GM21515 (cell line): ENCODE data around the gene PHAF1.

Experiments used
- ATAC-seq: cut with Tn5 transposase; IDR thresholded peaks from one replicate; pipeline ENCODE4 v1.9.1; 2021; ENCODE audit not compliant: unreplicated experiment

PHAF1 gene

DNA sequence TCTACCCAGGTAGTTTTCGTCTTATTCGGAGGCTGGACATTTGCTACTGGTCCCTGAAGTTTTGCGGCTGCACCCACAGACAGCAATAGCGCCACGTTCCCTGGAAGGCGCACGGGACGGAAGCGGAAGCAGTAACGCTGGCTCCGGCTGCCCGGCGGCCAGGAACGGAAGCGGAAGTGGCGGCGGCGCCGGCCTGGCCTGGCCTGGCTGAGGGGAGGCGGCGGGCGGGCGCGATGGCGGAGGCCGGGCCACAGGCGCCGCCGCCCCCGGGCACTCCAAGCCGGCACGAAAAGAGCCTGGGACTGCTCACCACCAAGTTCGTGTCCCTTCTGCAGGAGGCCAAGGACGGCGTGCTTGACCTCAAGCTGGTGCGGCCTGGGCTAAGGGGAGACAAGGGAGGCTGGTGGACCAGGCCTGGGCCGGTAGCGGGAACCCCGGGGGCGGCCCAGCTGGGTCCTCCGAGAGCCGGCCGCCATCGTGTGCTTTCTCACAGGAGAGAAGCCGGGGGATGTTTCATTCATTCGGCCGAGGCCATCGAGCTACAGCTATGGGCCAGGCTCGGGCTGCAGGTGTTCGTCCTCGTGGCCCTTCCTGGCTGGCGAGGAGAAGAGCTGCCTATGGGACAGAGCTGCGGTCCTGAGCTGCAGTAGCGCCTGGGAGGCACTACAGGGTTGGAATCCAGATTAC lies 82.4 kb downstream of the PHAF1 start, which contains the start of gene E2F4:
E2F4 (plus strand) TSS at position 161 of the 687 bp plus-strand sequence; CDS start at position 234, 73 bp downstream.
- ATAC-seq, result peak; percentile 72

DNA sequence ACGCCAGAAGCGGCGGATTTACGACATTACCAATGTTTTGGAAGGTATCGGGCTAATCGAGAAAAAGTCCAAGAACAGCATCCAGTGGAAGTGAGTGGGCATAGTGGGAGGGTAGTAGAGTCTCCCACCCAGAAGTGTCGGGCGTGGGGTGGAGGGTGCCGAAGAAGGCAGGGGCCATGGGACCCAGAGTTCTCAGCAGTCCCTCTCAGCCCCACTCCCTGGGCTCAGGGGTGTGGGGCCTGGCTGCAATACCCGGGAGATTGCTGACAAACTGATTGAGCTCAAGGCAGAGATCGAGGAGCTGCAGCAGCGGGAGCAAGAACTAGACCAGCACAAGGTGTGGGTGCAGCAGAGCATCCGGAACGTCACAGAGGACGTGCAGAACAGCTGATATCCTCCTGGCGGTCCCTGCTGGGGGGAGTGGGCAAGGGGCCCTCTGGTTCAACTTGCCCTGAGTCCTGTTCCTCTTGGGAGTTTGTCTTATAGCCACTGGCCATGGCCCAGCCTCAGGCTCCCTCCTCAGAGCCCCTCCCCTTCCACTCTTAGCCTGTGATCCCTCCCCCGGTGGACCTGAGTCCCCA lies 83.1 kb downstream of the PHAF1 start:
- ATAC-seq, result no peak

DNA sequence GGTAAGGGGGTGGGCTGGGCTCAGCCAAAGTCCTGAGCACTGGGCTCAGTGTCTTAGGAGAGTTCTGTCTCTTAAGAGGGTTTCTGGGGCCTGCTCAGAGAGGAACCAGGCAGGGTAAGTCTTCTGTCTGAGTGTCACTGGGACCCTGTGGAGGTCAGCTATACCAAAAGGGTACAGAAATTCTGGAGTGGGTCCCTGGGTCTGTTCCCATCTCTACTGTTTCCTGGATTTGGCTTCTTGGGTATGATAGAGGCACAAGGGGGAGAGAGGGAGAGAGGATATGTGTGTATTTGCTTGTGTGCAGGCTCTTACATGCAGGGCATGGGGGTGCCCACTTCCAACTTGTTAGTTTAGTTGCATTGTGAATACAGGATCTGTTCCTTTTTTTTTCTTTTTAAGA lies 83.8 kb downstream of the PHAF1 start:
- ATAC-seq, result no peak

DNA sequence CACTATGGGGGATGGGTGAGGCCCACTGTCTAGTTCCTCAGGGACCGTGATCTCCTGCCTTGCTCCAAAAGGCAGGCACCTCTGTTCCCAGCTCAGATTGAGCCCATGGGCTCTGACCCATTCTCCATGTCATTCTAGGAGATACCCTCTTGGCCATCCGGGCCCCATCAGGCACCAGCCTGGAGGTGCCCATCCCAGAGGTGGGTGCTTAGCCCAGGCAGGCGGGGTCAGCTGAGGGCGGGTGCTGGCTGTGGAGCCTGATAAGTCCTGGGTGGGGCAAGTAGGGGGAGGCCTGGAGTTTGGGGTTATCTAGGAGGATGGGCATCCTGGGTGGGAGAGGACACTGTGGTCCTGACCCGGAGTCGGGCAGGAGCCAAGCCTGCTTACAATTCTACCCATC lies 84.5 kb downstream of the PHAF1 start:
- ATAC-seq, result no peak

DNA sequence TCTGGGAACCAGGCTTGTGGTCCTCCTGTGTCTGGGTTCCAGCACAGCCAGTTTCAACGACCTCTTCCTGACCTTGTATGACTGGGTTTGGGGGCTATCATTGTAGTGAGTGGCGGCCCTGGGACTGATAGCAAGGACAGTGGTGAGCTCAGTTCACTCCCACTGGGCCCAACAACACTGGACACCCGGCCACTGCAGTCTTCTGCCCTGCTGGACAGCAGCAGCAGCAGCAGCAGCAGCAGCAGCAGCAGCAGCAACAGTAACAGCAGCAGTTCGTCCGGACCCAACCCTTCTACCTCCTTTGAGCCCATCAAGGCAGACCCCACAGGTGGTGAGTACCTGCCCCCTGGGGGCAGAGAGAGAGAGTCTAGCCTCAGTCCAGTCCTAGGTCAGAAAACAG lies 85.9 kb downstream of the PHAF1 start:
- ATAC-seq, result no peak

DNA sequence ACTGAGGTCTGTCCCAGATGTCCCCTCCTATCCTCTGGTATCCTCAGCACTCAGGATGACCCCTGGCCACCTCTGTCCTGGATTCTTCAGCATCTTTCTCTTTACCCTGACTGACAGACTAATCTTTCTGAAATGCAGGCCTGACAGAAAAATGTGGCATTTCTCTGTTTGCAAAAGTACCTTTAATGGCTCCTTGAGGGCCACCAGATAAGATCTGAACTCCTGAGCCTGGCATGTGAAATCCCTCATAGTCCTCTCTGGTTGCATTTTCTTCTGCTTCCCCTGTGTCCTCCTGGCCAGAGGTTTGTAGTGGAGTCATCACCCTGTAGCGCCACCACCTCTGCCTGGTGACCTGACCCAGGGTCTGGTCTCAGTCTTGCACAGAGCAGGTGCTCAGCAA lies 87.1 kb downstream of the PHAF1 start:
- ATAC-seq, result no peak

DNA sequence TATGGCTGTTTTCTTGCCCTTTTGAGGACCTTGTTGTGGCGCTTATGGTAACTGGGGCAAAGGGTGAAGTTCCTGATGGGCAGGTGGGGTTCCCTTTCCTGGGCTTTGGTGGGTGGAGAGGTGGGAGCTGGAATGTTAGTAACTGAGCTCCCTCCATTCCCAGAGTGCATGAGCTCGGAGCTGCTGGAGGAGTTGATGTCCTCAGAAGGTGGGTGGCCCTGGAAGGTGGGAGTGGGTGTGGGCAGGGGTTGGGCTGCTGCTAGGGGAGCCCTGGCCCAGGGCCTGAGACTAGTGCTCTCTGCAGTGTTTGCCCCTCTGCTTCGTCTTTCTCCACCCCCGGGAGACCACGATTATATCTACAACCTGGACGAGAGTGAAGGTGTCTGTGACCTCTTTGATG lies 88.0 kb downstream of the PHAF1 start:
- ATAC-seq, result no peak
